Calu3 (cell line): Measurements from ENCODE around the gene TREM1. TPM values are rescaled to one million over a fixed set of nuclear protein-coding genes. Genes with fewer than 3 reads are reported as not detected.

Experiments
- BruUV-seq: library from RNA; stranded (reverse); fragments of 400-500 nt; replicated peaks from 2 replicates; lab custom pipeline; 2021; lab: Mats Ljungman, UMichigan
- CTCF ChIA-PET: fragments of 300-600 bp; sonication (Branson Sonifier 250); formaldehyde crosslinking; loops from one replicate; lab custom pipeline; 2022; ENCODE audit warnings: antibody characterized with exemption; lab: Charles Lee
- DNase-seq: peaks from one replicate; pipeline ENCODE4 v3.0.0; 2022
- H3K27ac Mint-ChIP-seq: one replicate; pipeline ENCODE4 v1.8.0; 2022; ENCODE audit warnings: mixed read lengths; ENCODE audit not compliant: unreplicated experiment
- H3K27me3 Mint-ChIP-seq: one replicate; pipeline ENCODE4 v1.8.0; 2022; ENCODE audit warnings: mixed read lengths; ENCODE audit not compliant: unreplicated experiment
- H3K36me3 Mint-ChIP-seq: one replicate; pipeline ENCODE4 v1.8.0; 2022; ENCODE audit warnings: mild to moderate bottlenecking, moderate library complexity, mixed read lengths; ENCODE audit not compliant: insufficient read depth, unreplicated experiment
- H3K4me1 Mint-ChIP-seq: one replicate; pipeline ENCODE4 v1.8.0; 2022; ENCODE audit warnings: mild to moderate bottlenecking, low read depth, mixed read lengths; ENCODE audit not compliant: unreplicated experiment
- H3K4me3 Mint-ChIP-seq: one replicate; pipeline ENCODE4 v1.8.0; 2022; ENCODE audit warnings: mild to moderate bottlenecking, low read depth, moderate library complexity, mixed read lengths; ENCODE audit not compliant: unreplicated experiment
- H3K9me3 Mint-ChIP-seq: one replicate; pipeline ENCODE4 v1.8.0; 2022; ENCODE audit warnings: low read depth, mixed read lengths; ENCODE audit not compliant: unreplicated experiment
- CTCF ChIP-seq: fragments of 200-600 bp; IDR thresholded peaks from one replicate; pipeline ENCODE4 v1.8.0; 2022; ENCODE audit warnings: antibody characterized with exemption; ENCODE audit not compliant: unreplicated experiment
- intact Hi-C: fragments of 100-400 bp; cut with micrococcal nuclease; formaldehyde crosslinking; loops from one replicate; pipeline ENCODE4 v1.10.0; 2022; ENCODE audit not compliant: unreplicated experiment
- total RNA-seq: library from RNA; stranded (reverse); gene quantifications from 2 replicates; pipeline ENCODE4 v1.2.3, GENCODE V29; 2022

Gene TREM1
- total RNA-seq, 1 experiment from 2014 or later, result 1.4 TPM

- BruUV-seq, result no TSS peak
- H3K27me3 Mint-ChIP-seq, result peaks cover 28% of the 10 kb centered on the region
- peaks cover 3% of the 10 kb centered on the region for H3K9me3 Mint-ChIP-seq
- H3K4me1 Mint-ChIP-seq, result no peaks in the 10 kb centered on the region
- CTCF ChIA-PET, result no interaction called here
- TF ChIP-seq CTCF, result no peak
- no peak overlapping the region for H3K27ac Mint-ChIP-seq
- no peaks in the 10 kb centered on the region for H3K36me3 Mint-ChIP-seq
- intact Hi-C loops, result no loop called here
- DNase-seq, result no peak
- no peak overlapping the region for H3K4me3 Mint-ChIP-seq
Observed at GRCh38 chr6:41268478-41268877, 18.0 kb downstream of the TREM1 start.

GRCh38 chr6:41266541-41266940, 19.9 kb downstream of the TREM1 start:
- H3K27ac Mint-ChIP-seq, result no peak overlapping the region
- no peak for DNase-seq
- TF ChIP-seq CTCF, result no peak
- CTCF ChIA-PET, result no interaction called here
- H3K4me3 Mint-ChIP-seq, result no peak overlapping the region
- no peaks in the 10 kb centered on the region for H3K36me3 Mint-ChIP-seq
- H3K27me3 Mint-ChIP-seq, result peaks cover 16% of the 10 kb centered on the region
- intact Hi-C loops, result no loop called here
- no TSS peak for BruUV-seq
- H3K9me3 Mint-ChIP-seq, result peaks cover 7% of the 10 kb centered on the region
- no peaks in the 10 kb centered on the region for H3K4me1 Mint-ChIP-seq

- no TSS peak for BruUV-seq
- Mint-ChIP-seq H3K27ac (no peak overlapping the region), H3K27me3 (peaks cover 8% of the 10 kb centered on the region), H3K9me3 (peaks cover 3% of the 10 kb centered on the region), H3K36me3 (no peaks in the 10 kb centered on the region), H3K4me3 (no peak overlapping the region), H3K4me1 (peaks cover 2% of the 10 kb centered on the region)
- TF ChIP-seq CTCF, result no peak
- intact Hi-C loops, result no loop called here
- DNase-seq, result no peak
- CTCF ChIA-PET, result no interaction called here
Observed at GRCh38 chr6:41263267-41263666, 23.2 kb downstream of the TREM1 start.

- Mint-ChIP-seq H3K4me3 (no peak overlapping the region), H3K27ac (no peak overlapping the region), H3K4me1 (peaks cover 11% of the 10 kb centered on the region), H3K9me3 (peaks cover 3% of the 10 kb centered on the region), H3K36me3 (no peaks in the 10 kb centered on the region), H3K27me3 (peaks cover 8% of the 10 kb centered on the region)
- DNase-seq, result no peak
- TF ChIP-seq CTCF, result no peak
- intact Hi-C loops, result no loop called here
- CTCF ChIA-PET, result no interaction called here
- BruUV-seq, result no TSS peak
Observed at GRCh38 chr6:41262401-41262800, 24.1 kb downstream of the TREM1 start.

GRCh38 chr6:41258196-41258493, 28.3 kb downstream of the TREM1 start:
- intact Hi-C loops, result no loop called here
- CTCF ChIA-PET, result interaction anchor here (0.9 to 1.5 kb wide), 2 partner anchors 20 to 1402 kb away, joined by 3 read pairs; no protein-coding TSS in a partner anchor
- no peak for TF ChIP-seq CTCF
- Mint-ChIP-seq H3K4me1 (peaks cover 24% of the 10 kb centered on the region), H3K27ac (no peak overlapping the region), H3K27me3 (peaks cover 11% of the 10 kb centered on the region), H3K36me3 (no peaks in the 10 kb centered on the region), H3K9me3 (peaks cover 3% of the 10 kb centered on the region), H3K4me3 (no peak overlapping the region)
- DNase-seq, result no peak
- BruUV-seq, result no TSS peak
